ENCODE results near the gene UIMC1. TPM values are rescaled to one million over a fixed set of nuclear protein-coding genes. Genes with fewer than 3 reads are reported as not detected.

UIMC1 gene
- total RNA-seq, 2 donors from 2014 or later, result 30.0 to 31.6 TPM

GRCh38 chr5:176877793-176878331, 128.7 kb downstream of the UIMC1 start:
- H3K9ac ChIP-seq (ENCODE audit: low read depth in 2 of 2, low read length in 2 of 2), result no peak overlapping the region
- no peaks in the 10 kb centered on the region for H3K4me1 ChIP-seq
- H3K9me3 ChIP-seq, result no peaks in the 10 kb centered on the region
- TF ChIP-seq, protein P1, sequence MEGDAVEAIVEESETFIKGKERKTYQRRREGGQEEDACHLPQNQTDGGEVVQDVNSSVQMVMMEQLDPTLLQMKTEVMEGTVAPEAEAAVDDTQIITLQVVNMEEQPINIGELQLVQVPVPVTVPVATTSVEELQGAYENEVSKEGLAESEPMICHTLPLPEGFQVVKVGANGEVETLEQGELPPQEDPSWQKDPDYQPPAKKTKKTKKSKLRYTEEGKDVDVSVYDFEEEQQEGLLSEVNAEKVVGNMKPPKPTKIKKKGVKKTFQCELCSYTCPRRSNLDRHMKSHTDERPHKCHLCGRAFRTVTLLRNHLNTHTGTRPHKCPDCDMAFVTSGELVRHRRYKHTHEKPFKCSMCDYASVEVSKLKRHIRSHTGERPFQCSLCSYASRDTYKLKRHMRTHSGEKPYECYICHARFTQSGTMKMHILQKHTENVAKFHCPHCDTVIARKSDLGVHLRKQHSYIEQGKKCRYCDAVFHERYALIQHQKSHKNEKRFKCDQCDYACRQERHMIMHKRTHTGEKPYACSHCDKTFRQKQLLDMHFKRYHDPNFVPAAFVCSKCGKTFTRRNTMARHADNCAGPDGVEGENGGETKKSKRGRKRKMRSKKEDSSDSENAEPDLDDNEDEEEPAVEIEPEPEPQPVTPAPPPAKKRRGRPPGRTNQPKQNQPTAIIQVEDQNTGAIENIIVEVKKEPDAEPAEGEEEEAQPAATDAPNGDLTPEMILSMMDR (IDR thresholded peaks at IDR 0.05), result no peak
- H3K4me3 ChIP-seq, result no peak overlapping the region
- H3K27me3 ChIP-seq, result peaks cover 4% of the 10 kb centered on the region
- intact Hi-C loops (cut with DNase I), result no loop called here
- H3K27ac ChIP-seq, result no peak overlapping the region
- no peak for DNase-seq
- H3K36me3 ChIP-seq, result no peaks in the 10 kb centered on the region

DNA sequence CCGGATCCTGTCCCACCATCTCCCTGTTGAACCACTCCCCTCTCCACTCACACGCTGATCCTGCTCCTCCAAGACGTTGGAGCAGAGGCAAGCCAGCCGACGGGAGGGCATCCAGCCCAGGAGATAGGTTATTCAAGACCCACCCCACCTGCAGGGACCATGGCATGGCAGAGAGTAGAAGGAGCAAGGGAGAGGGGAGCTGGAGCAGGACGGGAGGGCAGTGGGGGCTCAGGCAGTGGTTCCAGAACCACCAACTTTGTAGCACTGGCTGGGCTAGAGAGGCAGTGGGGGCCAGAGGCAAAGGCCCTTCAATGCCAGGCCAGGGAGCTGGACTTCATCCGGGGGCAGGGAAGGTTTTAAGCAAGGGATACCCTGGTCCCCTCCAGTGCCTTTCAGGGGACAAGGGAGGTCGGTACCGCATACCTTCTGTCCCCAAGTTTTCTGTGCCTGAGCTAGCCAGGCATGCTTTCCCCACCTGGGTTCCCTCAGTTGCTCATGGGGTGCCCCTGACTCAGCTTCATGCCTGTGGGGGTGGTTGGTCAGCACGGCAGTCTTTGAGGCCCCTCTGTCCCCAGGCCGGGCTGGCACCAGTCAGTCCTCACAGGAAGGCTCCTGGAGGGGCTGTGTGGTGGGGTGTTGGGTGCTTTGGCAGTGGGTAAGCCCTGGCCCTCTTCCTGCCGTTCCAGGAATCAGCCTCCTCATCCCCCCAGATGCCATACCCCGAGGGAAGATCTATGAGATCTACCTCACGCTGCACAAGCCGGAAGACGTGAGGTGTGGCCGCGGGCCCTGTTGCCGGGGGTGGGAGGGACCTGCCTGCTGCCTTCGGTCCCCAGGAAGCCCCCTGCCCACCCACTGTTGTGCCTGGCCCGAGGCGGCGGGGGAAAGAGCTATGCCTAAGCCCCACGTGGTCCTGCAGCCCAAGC, 129.8 kb downstream of the UIMC1 start:
- H3K27me3 ChIP-seq, result peaks cover 4% of the 10 kb centered on the region
- H3K4me1 ChIP-seq, result no peaks in the 10 kb centered on the region
- intact Hi-C loops (cut with DNase I), result no loop called here
- no peak for DNase-seq
- no peaks in the 10 kb centered on the region for H3K36me3 ChIP-seq
- no peaks in the 10 kb centered on the region for H3K9me3 ChIP-seq
- no peak overlapping the region for H3K9ac ChIP-seq (ENCODE audit: low read depth in 2 of 2, low read length in 2 of 2)
- TF ChIP-seq, protein P1 (IDR thresholded peaks at IDR 0.05), result no peak
- H3K4me3 ChIP-seq, result no peak overlapping the region
- no peak overlapping the region for H3K27ac ChIP-seq

- no peak overlapping the region for H3K4me3 ChIP-seq
- TF ChIP-seq, protein P1 (IDR thresholded peaks at IDR 0.05), result no peak
- H3K9me3 ChIP-seq, result no peaks in the 10 kb centered on the region
- intact Hi-C loops (cut with DNase I), result no loop called here
- H3K4me1 ChIP-seq, result no peaks in the 10 kb centered on the region
- no peak overlapping the region for H3K9ac ChIP-seq (ENCODE audit: low read depth in 2 of 2, low read length in 2 of 2)
- no peaks in the 10 kb centered on the region for H3K36me3 ChIP-seq
- no peak for DNase-seq
- no peak overlapping the region for H3K27ac ChIP-seq
- H3K27me3 ChIP-seq, result peaks cover 4% of the 10 kb centered on the region
Measured at GRCh38 chr5:176875783-176876505, 130.6 kb downstream of the UIMC1 start.

DNA sequence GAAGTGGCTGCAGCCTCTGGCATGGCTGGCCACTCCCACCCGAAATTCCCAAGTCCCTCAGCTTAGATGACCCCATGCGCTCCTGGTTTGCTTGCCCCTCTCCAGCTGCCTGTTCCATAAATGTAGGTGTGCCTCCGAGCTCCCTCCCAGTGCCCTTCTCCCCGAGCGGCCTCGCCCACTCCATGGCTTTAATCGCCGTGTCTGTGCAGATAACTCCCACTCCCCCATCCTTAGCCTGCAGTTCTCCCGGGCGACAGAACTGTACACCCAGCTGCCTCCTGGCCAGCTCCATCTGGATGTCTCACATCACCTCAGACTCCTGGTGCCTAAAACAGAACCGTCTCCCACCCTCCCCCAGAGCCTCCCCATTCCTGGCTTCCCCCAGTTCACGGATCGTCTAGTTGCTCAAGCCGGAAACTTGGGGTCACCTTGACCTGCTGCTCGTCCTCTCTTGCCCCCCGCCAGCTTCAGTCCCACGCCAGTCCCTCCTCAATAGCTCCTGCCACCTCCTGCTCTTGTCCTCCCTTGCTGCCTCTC, 131.5 kb downstream of the UIMC1 start:
- intact Hi-C loops (cut with DNase I), result no loop called here
- DNase-seq, result no peak
- Histone ChIP-seq H3K4me1 (no peaks in the 10 kb centered on the region), H3K4me3 (no peak overlapping the region), H3K9me3 (no peaks in the 10 kb centered on the region), H3K27ac (no peak overlapping the region), H3K9ac (ENCODE audit: low read depth in 2 of 2, low read length in 2 of 2) (no peak overlapping the region), H3K36me3 (no peaks in the 10 kb centered on the region), H3K27me3 (peaks cover 4% of the 10 kb centered on the region)
- TF ChIP-seq, protein P1 (IDR thresholded peaks at IDR 0.05), result no peak

DNA sequence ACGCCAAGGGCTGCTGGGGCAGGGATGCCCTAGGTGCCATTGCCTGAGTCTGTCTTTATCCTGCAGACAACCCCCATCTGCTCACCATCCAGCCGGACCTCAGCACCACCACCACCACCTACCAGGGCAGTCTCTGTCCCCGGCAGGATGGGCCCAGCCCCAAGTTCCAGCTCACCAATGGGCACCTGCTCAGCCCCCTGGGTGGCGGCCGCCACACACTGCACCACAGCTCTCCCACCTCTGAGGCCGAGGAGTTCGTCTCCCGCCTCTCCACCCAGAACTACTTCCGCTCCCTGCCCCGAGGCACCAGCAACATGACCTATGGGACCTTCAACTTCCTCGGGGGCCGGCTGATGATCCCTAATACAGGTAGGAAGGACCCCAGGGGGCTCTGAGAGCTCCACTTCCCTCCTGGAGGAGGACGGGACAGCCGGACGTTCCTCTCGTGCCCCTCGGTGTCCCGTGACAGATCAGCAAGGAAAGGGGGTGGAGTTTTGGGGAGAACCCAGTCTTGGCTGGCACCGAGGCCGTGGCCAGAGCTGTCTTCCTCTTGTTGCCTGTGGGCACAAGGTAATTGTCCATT, 132.3 kb downstream of the UIMC1 start:
- TF ChIP-seq, protein P1 (IDR thresholded peaks at IDR 0.05), result no peak
- no peak for DNase-seq
- no peaks in the 10 kb centered on the region for H3K36me3 ChIP-seq
- H3K4me3 ChIP-seq, result no peak overlapping the region
- H3K9ac ChIP-seq (ENCODE audit: low read depth in 2 of 2, low read length in 2 of 2), result no peak overlapping the region
- intact Hi-C loops (cut with DNase I), result no loop called here
- no peak overlapping the region for H3K27ac ChIP-seq
- H3K9me3 ChIP-seq, result no peaks in the 10 kb centered on the region
- peaks cover 4% of the 10 kb centered on the region for H3K27me3 ChIP-seq
- H3K4me1 ChIP-seq, result no peaks in the 10 kb centered on the region
